ENCODE data around the gene MMP8.

The MMP8 gene

DNA sequence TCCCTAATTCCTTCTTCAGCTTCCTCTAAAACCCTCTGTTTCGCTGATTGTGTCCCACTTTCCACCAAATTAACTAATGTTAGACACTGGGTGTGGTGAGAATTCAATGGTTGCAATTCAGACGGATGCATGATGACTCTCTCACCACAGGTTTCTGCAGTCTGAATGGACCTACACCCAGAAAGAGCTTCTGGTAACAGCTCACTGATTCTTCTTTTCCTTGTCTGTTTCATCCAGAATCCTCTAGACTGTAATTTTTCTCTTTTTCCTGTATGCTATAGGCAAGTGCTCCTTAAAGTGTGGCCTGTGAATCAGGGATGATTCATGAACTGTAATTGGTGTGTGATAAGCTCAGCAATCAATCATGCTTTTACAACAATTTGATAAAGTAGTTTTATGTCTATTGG lies 37.6 kb upstream of the MMP8 start:
- H3K27me3 ChIP-seq (replicated peaks; ENCODE audit: insufficient read depth, low read length), result no peaks in the 10 kb centered on the region
- no peaks in the 10 kb centered on the region for H3K9me2 ChIP-seq (replicated peaks; ENCODE audit: insufficient read depth, low read length)
- TF ChIP-seq EZH2phosphoT487 (IDR thresholded peaks at IDR 0.05; ENCODE audit: low read length) (no peak), EZH2 (optimal IDR thresholded peaks at IDR 0.05; ENCODE audit: low read depth, low read length) (no peak)
- TF ChIP-seq, protein P1, sequence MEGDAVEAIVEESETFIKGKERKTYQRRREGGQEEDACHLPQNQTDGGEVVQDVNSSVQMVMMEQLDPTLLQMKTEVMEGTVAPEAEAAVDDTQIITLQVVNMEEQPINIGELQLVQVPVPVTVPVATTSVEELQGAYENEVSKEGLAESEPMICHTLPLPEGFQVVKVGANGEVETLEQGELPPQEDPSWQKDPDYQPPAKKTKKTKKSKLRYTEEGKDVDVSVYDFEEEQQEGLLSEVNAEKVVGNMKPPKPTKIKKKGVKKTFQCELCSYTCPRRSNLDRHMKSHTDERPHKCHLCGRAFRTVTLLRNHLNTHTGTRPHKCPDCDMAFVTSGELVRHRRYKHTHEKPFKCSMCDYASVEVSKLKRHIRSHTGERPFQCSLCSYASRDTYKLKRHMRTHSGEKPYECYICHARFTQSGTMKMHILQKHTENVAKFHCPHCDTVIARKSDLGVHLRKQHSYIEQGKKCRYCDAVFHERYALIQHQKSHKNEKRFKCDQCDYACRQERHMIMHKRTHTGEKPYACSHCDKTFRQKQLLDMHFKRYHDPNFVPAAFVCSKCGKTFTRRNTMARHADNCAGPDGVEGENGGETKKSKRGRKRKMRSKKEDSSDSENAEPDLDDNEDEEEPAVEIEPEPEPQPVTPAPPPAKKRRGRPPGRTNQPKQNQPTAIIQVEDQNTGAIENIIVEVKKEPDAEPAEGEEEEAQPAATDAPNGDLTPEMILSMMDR (IDR thresholded peaks at IDR 0.05; ENCODE audit: low read length), result no peak
- no peaks in the 10 kb centered on the region for H4K20me1 ChIP-seq (ENCODE audit: insufficient read depth, low read length)
- H3K9me3 ChIP-seq (replicated peaks; ENCODE audit: insufficient read depth, low read length), result no peaks in the 10 kb centered on the region
- H3K27ac ChIP-seq (ENCODE audit: low read length), result no peak overlapping the region
- no peak overlapping the region for H3K9ac ChIP-seq (ENCODE audit: low read length)
- no peaks in the 10 kb centered on the region for H3K36me3 ChIP-seq (replicated peaks; ENCODE audit: insufficient read depth, low read length)
- DNase-seq, result no peak
- no peaks in the 10 kb centered on the region for H3K4me1 ChIP-seq (ENCODE audit: low read length)
- no peaks in the 10 kb centered on the region for H3K79me2 ChIP-seq (ENCODE audit: low read length)
- H3K4me2 ChIP-seq (ENCODE audit: low read depth, low read length), result no peak overlapping the region
- no peak overlapping the region for H2AFZ ChIP-seq (ENCODE audit: low read length)
- H3F3A ChIP-seq (ENCODE audit: insufficient read depth, low read length), result no peaks in the 10 kb centered on the region
- H3K4me3 ChIP-seq (ENCODE audit: low read length), result no peak overlapping the region

DNA sequence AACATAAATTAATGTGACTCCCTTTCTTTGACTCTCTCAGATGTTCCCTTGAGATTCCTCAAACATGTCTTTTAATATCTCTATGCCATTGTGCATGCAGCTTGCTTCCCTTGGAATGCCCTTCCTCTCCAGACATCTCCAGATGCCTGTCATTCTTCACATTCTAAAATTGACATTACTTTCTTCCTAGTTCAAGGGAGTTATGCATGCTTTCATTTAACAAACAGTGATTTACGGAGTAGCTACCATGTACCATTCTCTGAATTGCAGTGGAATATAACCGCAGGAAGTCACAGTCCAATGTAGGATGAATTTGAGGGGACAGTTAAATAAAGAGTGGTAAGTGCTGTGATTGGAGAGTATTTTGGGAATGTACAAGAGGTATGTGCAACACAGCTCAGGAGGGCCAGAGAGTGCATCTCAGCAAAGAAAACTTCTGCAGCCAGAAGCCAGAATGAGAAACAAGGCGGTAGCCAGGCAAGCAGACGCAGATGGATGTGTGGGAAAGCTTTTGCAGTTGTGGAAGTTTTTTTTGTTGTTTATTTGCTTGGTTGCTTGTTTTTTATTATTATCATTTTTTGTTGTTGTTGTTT lies 37.0 kb upstream of the MMP8 start:
- Histone ChIP-seq H3K27ac (ENCODE audit: low read length) (no peak overlapping the region), H3K4me1 (ENCODE audit: low read length) (no peaks in the 10 kb centered on the region), H3K79me2 (ENCODE audit: low read length) (no peaks in the 10 kb centered on the region), H3K9me3 (replicated peaks; ENCODE audit: insufficient read depth, low read length) (no peaks in the 10 kb centered on the region), H3K4me2 (ENCODE audit: low read depth, low read length) (no peak overlapping the region), H3K36me3 (replicated peaks; ENCODE audit: insufficient read depth, low read length) (no peaks in the 10 kb centered on the region), H3K9ac (ENCODE audit: low read length) (no peak overlapping the region), H3K4me3 (ENCODE audit: low read length) (no peak overlapping the region), H4K20me1 (ENCODE audit: insufficient read depth, low read length) (no peaks in the 10 kb centered on the region), H3K9me2 (replicated peaks; ENCODE audit: insufficient read depth, low read length) (no peaks in the 10 kb centered on the region), H3K27me3 (replicated peaks; ENCODE audit: insufficient read depth, low read length) (no peaks in the 10 kb centered on the region), H3F3A (ENCODE audit: insufficient read depth, low read length) (no peaks in the 10 kb centered on the region), H2AFZ (ENCODE audit: low read length) (no peak overlapping the region)
- no peak for DNase-seq
- TF ChIP-seq EZH2 (optimal IDR thresholded peaks at IDR 0.05; ENCODE audit: low read depth, low read length) (no peak), EZH2phosphoT487 (IDR thresholded peaks at IDR 0.05; ENCODE audit: low read length) (no peak)
- TF ChIP-seq, protein P1 (IDR thresholded peaks at IDR 0.05; ENCODE audit: low read length), result no peak

GRCh38 chr11:102760344-102761035 lies 35.7 kb upstream of the MMP8 start:
- no peak overlapping the region for H2AFZ ChIP-seq (ENCODE audit: low read length)
- TF ChIP-seq EZH2phosphoT487 (IDR thresholded peaks at IDR 0.05; ENCODE audit: low read length) (no peak), EZH2 (optimal IDR thresholded peaks at IDR 0.05; ENCODE audit: low read depth, low read length) (no peak)
- TF ChIP-seq, protein P1 (IDR thresholded peaks at IDR 0.05; ENCODE audit: low read length), result no peak
- H3K27me3 ChIP-seq (replicated peaks; ENCODE audit: insufficient read depth, low read length), result no peaks in the 10 kb centered on the region
- no peaks in the 10 kb centered on the region for H4K20me1 ChIP-seq (ENCODE audit: insufficient read depth, low read length)
- no peak for DNase-seq
- H3F3A ChIP-seq (ENCODE audit: insufficient read depth, low read length), result no peaks in the 10 kb centered on the region
- H3K9ac ChIP-seq (ENCODE audit: low read length), result no peak overlapping the region
- H3K79me2 ChIP-seq (ENCODE audit: low read length), result no peaks in the 10 kb centered on the region
- no peak overlapping the region for H3K4me2 ChIP-seq (ENCODE audit: low read depth, low read length)
- no peaks in the 10 kb centered on the region for H3K9me3 ChIP-seq (replicated peaks; ENCODE audit: insufficient read depth, low read length)
- H3K9me2 ChIP-seq (replicated peaks; ENCODE audit: insufficient read depth, low read length), result no peaks in the 10 kb centered on the region
- H3K36me3 ChIP-seq (replicated peaks; ENCODE audit: insufficient read depth, low read length), result no peaks in the 10 kb centered on the region
- H3K4me3 ChIP-seq (ENCODE audit: low read length), result no peak overlapping the region
- no peaks in the 10 kb centered on the region for H3K4me1 ChIP-seq (ENCODE audit: low read length)
- H3K27ac ChIP-seq (ENCODE audit: low read length), result no peak overlapping the region

Data from MM.1S (cell line).